DOHH2 (cell line): Measurements from ENCODE around the gene MAP4K1.

Experiments
- CTCF ChIP-seq: fragments of 200-600 bp; sonication (generic); IDR thresholded peaks from one replicate; pipeline ENCODE4 v1.5.1; 2014; ENCODE audit warnings: antibody characterized with exemption, mild to moderate bottlenecking, low read depth, low read length; ENCODE audit not compliant: poor library complexity, severe bottlenecking
- EZH2phosphoT487 ChIP-seq: fragments of 200-600 bp; sonication (generic); IDR thresholded peaks from 2 replicates; pipeline ENCODE4 v1.6.1; 2017; ENCODE audit warnings: borderline replicate concordance, mild to moderate bottlenecking, antibody characterized with exemption, low read length, moderate library complexity, mixed read lengths

- TF ChIP-seq CTCF (no peak), EZH2phosphoT487 (no peak)
Observed at GRCh38 chr19:38632476-38633213, 14.9 kb upstream of the MAP4K1 start.
